Body of pancreas (tissue), 4 donors: ENCODE measurements around the gene FAM8A1. TPM values are rescaled to one million over a fixed set of nuclear protein-coding genes. Genes with fewer than 3 reads are reported as not detected.

Source experiments
- ATAC-seq: fragments of 150-250 bp; one replicate; pipeline ENCODE4 v1.9.1; 2016
- DNase-seq, 4 donors: peaks; one replicate each; pipeline ENCODE4 v3.0.0-alpha.2; 2019
- H3K27ac ChIP-seq, 4 donors: fragments of 200-600 bp; sonication (generic); 1 replicate in 3 of 4; 2 replicates in 1 of 4; pipeline versions ENCODE4 v1.5.1 to v1.6.1; 2016 to 2019; ENCODE audit warnings: mild to moderate bottlenecking in 1 of 4, mixed read lengths in 1 of 4, moderate library complexity in 1 of 4
- H3K27me3 ChIP-seq, 2 donors: fragments of 200-600 bp; sonication (generic); one replicate each; pipeline ENCODE4 v1.6.0; 2016; ENCODE audit warnings: mild to moderate bottlenecking in 1 of 2
- H3K36me3 ChIP-seq, 2 donors: fragments of 200-600 bp; sonication (generic); replicated peaks in 1 of 2; 2 replicates each; pipeline ENCODE4 v1.5.1; 2016; ENCODE audit warnings: low read depth in 2 of 2; ENCODE audit not compliant: insufficient read depth in 1 of 2
- H3K4me1 ChIP-seq: fragments of 200-600 bp; sonication (generic); one replicate; pipeline ENCODE4 v1.6.0; 2016
- H3K4me3 ChIP-seq, 2 donors: fragments of 200-600 bp; sonication (generic); 1 replicate in 1 of 2; 2 replicates in 1 of 2; pipeline ENCODE4 v1.5.1; 2016 to 2019
- H3K9me3 ChIP-seq, 3 donors: fragments of 200-600 bp; sonication (generic); 1 replicate in 2 of 3; 2 replicates in 1 of 3; pipeline ENCODE4 v1.5.1; 2016
- POLR2A ChIP-seq, 3 donors: fragments of 450-650 bp; IDR thresholded peaks; one replicate each; pipeline ENCODE4 v1.6.1; 2016; ENCODE audit warnings: antibody characterized with exemption in 3 of 3, mild to moderate bottlenecking in 2 of 3
- WGBS, 2 donors: methylation state at CpG; one replicate each; pipeline ENCODE4 v1.1.5; 2017; 5-methylcytosine and 5-hydroxymethylcytosine counted together
- intact Hi-C: fragments of 100-400 bp; cut with DNase I; formaldehyde crosslinking; loops from one replicate; pipeline ENCODE4 v1.15.1; 2023
- small RNA-seq: library from RNA; depleted of rRNA; stranded (forward); fragments of <200 nt; gene quantifications from one replicate; pipeline ENCODE3, GENCODE V24; 2016
- total RNA-seq, 2 donors: library from RNA; depleted of rRNA; stranded (reverse); fragments of >200 nt; gene quantifications; one replicate each; pipeline ENCODE4 v1.1.0, GENCODE V29; 2016
- TF ChIP-seq, protein P1 (sequence below), 7 experiments: fragments of 450-650 bp in 4 of 7; fragments of 200-600 bp in 3 of 7; sonication (generic) in 3 of 7; IDR thresholded peaks; one replicate each; pipeline ENCODE4 v1.5.1; 2016 to 2019; ENCODE audit warnings: antibody characterized with exemption in 7 of 7

The FAM8A1 gene
- total RNA-seq, 2 donors from 2014 or later, result 15.5 to 22.6 TPM

DNA sequence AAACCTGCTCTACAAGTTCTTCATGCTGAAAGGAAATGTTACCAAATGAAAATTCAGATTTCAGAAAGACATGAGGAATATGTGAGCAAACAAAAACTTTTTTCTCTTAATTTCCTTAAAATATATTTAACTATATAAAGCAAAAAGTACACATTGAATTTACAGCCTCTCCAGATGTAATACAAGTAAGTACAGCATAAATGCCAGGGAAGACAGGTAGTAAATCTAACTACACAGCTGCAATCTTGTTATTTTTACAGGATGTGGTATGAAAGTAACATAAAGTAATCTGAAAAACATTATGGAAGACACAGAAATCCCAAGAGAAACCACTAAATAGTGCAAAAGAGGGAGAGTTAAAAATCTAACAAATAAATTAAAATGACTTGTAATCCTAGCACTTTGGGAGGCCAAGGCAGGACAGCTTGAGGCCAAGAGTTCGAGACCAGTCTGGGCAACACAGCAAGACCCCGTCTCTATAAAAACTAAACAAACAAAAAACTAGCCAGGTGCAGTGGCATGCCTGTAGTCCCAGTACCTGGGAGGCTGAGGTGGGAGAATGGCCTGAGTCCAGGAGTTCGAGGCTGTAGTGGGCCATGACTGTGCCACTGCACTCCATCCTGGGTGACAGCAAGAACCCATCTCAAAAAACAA lies 50.7 kb downstream of the FAM8A1 start:
- no peak for DNase-seq
- Histone ChIP-seq H3K27ac (peak overlapping the region in 3 of 4 donors; percentile 5 to 52 (median 18)), H3K9me3 (no peaks in the 10 kb centered on the region), H3K36me3 (peaks cover 0 to 4% of the 10 kb centered on the region in 2 donors), H3K27me3 (no peaks in the 10 kb centered on the region), H3K4me1 (peaks cover 12% of the 10 kb centered on the region), H3K4me3 (no peak overlapping the region)
- intact Hi-C loops, result no loop called here
- 66 to 76% methylated on average over 3 of the region's 3 CpGs for WGBS, 2 donors
- TF ChIP-seq, protein P1, sequence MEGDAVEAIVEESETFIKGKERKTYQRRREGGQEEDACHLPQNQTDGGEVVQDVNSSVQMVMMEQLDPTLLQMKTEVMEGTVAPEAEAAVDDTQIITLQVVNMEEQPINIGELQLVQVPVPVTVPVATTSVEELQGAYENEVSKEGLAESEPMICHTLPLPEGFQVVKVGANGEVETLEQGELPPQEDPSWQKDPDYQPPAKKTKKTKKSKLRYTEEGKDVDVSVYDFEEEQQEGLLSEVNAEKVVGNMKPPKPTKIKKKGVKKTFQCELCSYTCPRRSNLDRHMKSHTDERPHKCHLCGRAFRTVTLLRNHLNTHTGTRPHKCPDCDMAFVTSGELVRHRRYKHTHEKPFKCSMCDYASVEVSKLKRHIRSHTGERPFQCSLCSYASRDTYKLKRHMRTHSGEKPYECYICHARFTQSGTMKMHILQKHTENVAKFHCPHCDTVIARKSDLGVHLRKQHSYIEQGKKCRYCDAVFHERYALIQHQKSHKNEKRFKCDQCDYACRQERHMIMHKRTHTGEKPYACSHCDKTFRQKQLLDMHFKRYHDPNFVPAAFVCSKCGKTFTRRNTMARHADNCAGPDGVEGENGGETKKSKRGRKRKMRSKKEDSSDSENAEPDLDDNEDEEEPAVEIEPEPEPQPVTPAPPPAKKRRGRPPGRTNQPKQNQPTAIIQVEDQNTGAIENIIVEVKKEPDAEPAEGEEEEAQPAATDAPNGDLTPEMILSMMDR (IDR thresholded peaks at IDR 0.05), result no peak
- no peak for TF ChIP-seq POLR2A (IDR thresholded peaks at IDR 0.05)
- ATAC-seq, result no peak

DNA sequence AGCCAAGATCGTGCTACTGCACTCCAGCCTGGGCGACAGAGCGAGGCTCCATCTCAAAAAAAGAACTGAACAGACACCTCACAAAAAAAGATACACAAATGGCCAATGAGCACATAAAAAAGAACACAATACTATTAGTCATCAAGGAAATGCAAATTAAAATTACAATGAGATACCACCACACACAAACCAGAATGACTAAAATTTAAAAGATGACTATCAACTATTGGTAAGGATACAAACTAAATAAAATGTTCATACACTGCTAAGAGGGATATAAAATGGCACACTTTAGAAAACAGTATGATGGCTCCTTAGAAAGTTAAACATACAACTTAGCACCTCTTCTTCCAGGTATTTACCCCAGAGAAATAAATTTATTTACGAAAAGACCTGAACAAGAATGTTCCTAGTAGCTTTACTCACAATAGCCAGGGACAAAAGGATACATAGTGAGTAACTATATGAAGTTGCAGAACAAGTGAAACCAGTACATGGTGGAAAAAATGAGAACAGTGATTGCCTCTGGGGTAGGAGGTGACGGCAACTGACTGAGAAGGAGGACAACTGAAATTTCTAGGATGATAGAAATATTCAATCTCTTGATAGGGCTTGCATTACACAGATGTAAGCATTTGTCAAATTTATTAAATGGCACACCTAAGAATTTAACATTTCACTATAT lies 53.2 kb downstream of the FAM8A1 start:
- WGBS, 2 donors, result 75 to 79% methylated on average over 5 of the region's 5 CpGs
- Histone ChIP-seq H3K9me3 (no peaks in the 10 kb centered on the region), H3K36me3 (no peaks in the 10 kb centered on the region), H3K27ac (no peak overlapping the region), H3K4me1 (peaks cover 12% of the 10 kb centered on the region), H3K4me3 (no peak overlapping the region), H3K27me3 (no peaks in the 10 kb centered on the region)
- intact Hi-C loops, result no loop called here
- ATAC-seq (no peak), DNase-seq (no peak)
- TF ChIP-seq, protein P1 (IDR thresholded peaks at IDR 0.05), result no peak
- TF ChIP-seq POLR2A (IDR thresholded peaks at IDR 0.05), result no peak

DNA sequence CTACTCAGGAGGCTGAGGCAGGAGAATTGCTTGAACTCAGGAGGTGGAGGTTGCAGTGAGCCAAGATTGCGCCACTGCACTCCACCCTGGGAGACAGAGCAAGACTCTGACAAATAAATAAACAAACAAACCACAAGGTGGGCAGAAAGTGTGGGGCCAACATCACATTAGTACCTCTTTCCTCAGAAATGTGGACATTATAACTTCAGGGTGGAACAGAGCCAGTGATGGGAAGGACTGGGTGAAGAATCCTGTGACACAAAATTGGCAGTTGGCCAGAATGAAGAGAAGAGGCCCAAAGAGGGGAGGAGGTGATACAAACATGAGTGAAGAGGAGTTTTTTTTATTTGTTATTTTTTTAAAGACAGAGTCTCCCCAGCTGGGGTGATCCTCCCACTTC lies 56.0 kb downstream of the FAM8A1 start:
- H3K27me3 ChIP-seq, result no peaks in the 10 kb centered on the region
- H3K27ac ChIP-seq, result no peak overlapping the region
- 88 to 100% methylated on average over 1 of the region's 1 CpG for WGBS, 2 donors
- H3K4me3 ChIP-seq, result no peak overlapping the region
- DNase-seq, result no peak
- TF ChIP-seq POLR2A (IDR thresholded peaks at IDR 0.05), result no peak
- TF ChIP-seq, protein P1 (IDR thresholded peaks at IDR 0.05), result no peak
- intact Hi-C loops, result no loop called here
- no peaks in the 10 kb centered on the region for H3K4me1 ChIP-seq
- no peak for ATAC-seq
- H3K9me3 ChIP-seq, result no peaks in the 10 kb centered on the region
- H3K36me3 ChIP-seq, result peaks cover 0 to 7% of the 10 kb centered on the region in 2 donors

DNA sequence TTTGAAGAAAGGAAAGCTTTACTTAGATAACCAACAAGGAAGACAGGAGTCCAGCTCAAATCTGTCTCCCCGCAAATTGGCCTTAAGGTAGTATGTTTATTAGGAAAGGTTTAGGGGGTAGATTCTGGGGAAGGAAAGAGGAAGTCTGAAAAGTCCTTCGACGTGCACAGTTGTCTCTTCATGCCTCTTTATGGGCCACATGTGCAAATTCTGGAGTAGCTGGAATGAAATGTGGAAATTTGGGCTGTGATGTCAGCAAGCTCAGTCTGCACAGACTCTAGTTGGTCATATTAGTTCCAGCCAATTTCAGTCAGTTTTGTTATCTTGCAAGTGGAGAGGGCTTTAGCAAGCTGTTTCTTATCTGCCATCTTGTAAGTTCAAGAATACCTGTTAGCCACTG lies 56.5 kb downstream of the FAM8A1 start:
- WGBS, 2 donors, result 56 to 88% methylated on average over 2 to 3 of the region's 3 CpGs
- Histone ChIP-seq H3K4me3 (no peak overlapping the region), H3K9me3 (no peaks in the 10 kb centered on the region), H3K4me1 (no peaks in the 10 kb centered on the region), H3K27ac (no peak overlapping the region), H3K27me3 (no peaks in the 10 kb centered on the region), H3K36me3 (peaks cover 0 to 7% of the 10 kb centered on the region in 2 donors)
- intact Hi-C loops, result no loop called here
- DNase-seq (no peak), ATAC-seq (no peak)
- TF ChIP-seq POLR2A (IDR thresholded peaks at IDR 0.05), result no peak
- TF ChIP-seq, protein P1 (IDR thresholded peaks at IDR 0.05), result no peak

Small RNA genes within 50 kb of the gene (small RNA-seq; reads per million reads assigned to genes)
- gene RNU6-190P (not detected), gene SUMO2P13 (not detected)

Other genes starting within 250 kb of the FAM8A1 start
- gene CAP2, start 206.7 kb upstream of the FAM8A1 start, total RNA-seq, result 1 to 10 TPM; 2.3 to 5.7 TPM
- gene NUP153, start 106.6 kb downstream of the FAM8A1 start, total RNA-seq, result 10 to 100 TPM; 15.8 to 20.8 TPM